Cardiac muscle cell (in vitro differentiated cells and primary cell): ENCODE data around the gene PRR19. TPM values are rescaled to one million over a fixed set of nuclear protein-coding genes. Genes with fewer than 3 reads are reported as not detected.
A peak's percentile ranks its signal among the peaks of the same experiment; 100 is the strongest.

Experiments used
- DNase-seq, 2 donors: peaks; one replicate each; pipeline versions ENCODE4 v3.0.0 to v3.0.0-alpha.2; 2010 to 2017; ENCODE audit warnings: low read depth in 1 of 2, low spot score in 1 of 2
- H3K27ac ChIP-seq: fragments of 200-600 bp; sonication (generic); 2 replicates; pipeline ENCODE4 v1.5.1; 2016
- H3K27me3 ChIP-seq: fragments of 200-600 bp; sonication (generic); 2 replicates; pipeline ENCODE4 v1.6.0; 2016; ENCODE audit warnings: control low read depth
- H3K36me3 ChIP-seq: fragments of 200-600 bp; sonication (generic); 2 replicates; pipeline ENCODE4 v1.5.1; 2016; ENCODE audit warnings: control low read depth
- H3K4me1 ChIP-seq: fragments of 200-600 bp; sonication (generic); 2 replicates; pipeline ENCODE4 v1.8.1; 2017; ENCODE audit warnings: low read depth, mild to moderate bottlenecking, mixed run types
- H3K4me3 ChIP-seq: fragments of 200-600 bp; sonication (generic); 2 replicates; pipeline ENCODE4 v1.5.1; 2016; ENCODE audit warnings: mild to moderate bottlenecking
- H3K9me3 ChIP-seq: fragments of 200-600 bp; sonication (generic); 2 replicates; pipeline ENCODE4 v1.5.1; 2017; ENCODE audit warnings: low read depth, mild to moderate bottlenecking, control low read depth
- CTCF ChIP-seq: IDR thresholded peaks from 2 replicates; pipeline ENCODE4 v1.5.1; 2012; ENCODE audit warnings: low read depth, mild to moderate bottlenecking, low read length
- polyA plus RNA-seq: library from polyadenylated mRNA; unstranded; fragments of >200 nt; fragmentation: Nextera tagmentation; extraction: Ambion mirVana; gene quantifications from 2 replicates; pipeline ENCODE4 v1.2.1, GENCODE V29; 2016
- total RNA-seq: library from RNA; depleted of rRNA; stranded (reverse); fragments of >200 nt; gene quantifications from 2 replicates; pipeline ENCODE4 v1.2.3, GENCODE V29; 2016

The PRR19 gene
- total and polyA plus RNA-seq, 2 experiments from 2014 or later, result 1.4 to 2.9 TPM

- Histone ChIP-seq H3K27ac (peak overlapping the region; percentile 61), H3K27me3 (peaks cover 39% of the 10 kb centered on the region), H3K9me3 (no peaks in the 10 kb centered on the region), H3K4me1 (peaks cover 8% of the 10 kb centered on the region), H3K4me3 (peak overlapping the region; percentile 74), H3K36me3 (no peaks in the 10 kb centered on the region)
- peak; percentile 1 for TF ChIP-seq CTCF
- DNase-seq, result peak in 1 of 2 donors; percentile 46
Measured at GRCh38 chr19:42325896-42326771, 24.2 kb downstream of the PRR19 start.

GRCh38 chr19:42326969-42327368, 25.0 kb downstream of the PRR19 start:
- no peak for DNase-seq
- H3K4me3 ChIP-seq, result peak overlapping the region; percentile 74
- H3K9me3 ChIP-seq, result no peaks in the 10 kb centered on the region
- H3K4me1 ChIP-seq, result peaks cover 8% of the 10 kb centered on the region
- TF ChIP-seq CTCF, result no peak
- peaks cover 31% of the 10 kb centered on the region for H3K27me3 ChIP-seq
- H3K27ac ChIP-seq, result no peak overlapping the region
- H3K36me3 ChIP-seq, result no peaks in the 10 kb centered on the region

GRCh38 chr19:42327381-42327780, 25.4 kb downstream of the PRR19 start:
- no peaks in the 10 kb centered on the region for H3K9me3 ChIP-seq
- no peak overlapping the region for H3K4me3 ChIP-seq
- DNase-seq, result no peak
- H3K27me3 ChIP-seq, result peaks cover 27% of the 10 kb centered on the region
- TF ChIP-seq CTCF, result no peak
- no peaks in the 10 kb centered on the region for H3K36me3 ChIP-seq
- H3K4me1 ChIP-seq, result peaks cover 8% of the 10 kb centered on the region
- no peak overlapping the region for H3K27ac ChIP-seq

- peaks cover 8% of the 10 kb centered on the region for H3K4me1 ChIP-seq
- no peak for DNase-seq
- H3K27me3 ChIP-seq, result peaks cover 20% of the 10 kb centered on the region
- no peak overlapping the region for H3K27ac ChIP-seq
- no peaks in the 10 kb centered on the region for H3K9me3 ChIP-seq
- no peaks in the 10 kb centered on the region for H3K36me3 ChIP-seq
- TF ChIP-seq CTCF, result no peak
- no peak overlapping the region for H3K4me3 ChIP-seq
Measured at GRCh38 chr19:42328106-42328505, 26.2 kb downstream of the PRR19 start.

- no peak overlapping the region for H3K4me3 ChIP-seq
- H3K4me1 ChIP-seq, result peaks cover 8% of the 10 kb centered on the region
- no peaks in the 10 kb centered on the region for H3K36me3 ChIP-seq
- peaks cover 12% of the 10 kb centered on the region for H3K27me3 ChIP-seq
- no peak overlapping the region for H3K27ac ChIP-seq
- no peaks in the 10 kb centered on the region for H3K9me3 ChIP-seq
- DNase-seq, result no peak
- TF ChIP-seq CTCF, result no peak
Measured at GRCh38 chr19:42328854-42329253, 26.9 kb downstream of the PRR19 start.
